GM12874 (cell line): ENCODE data around the gene KSR1.

Experiments
- TF ChIP-seq, protein P1 (sequence below): IDR thresholded peaks from 2 replicates; pipeline ENCODE4 v1.5.1; 2011; ENCODE audit warnings: low read depth, mild to moderate bottlenecking, control low read depth, low read length, moderate library complexity; ENCODE audit not compliant: insufficient read depth

Gene KSR1

GRCh38 chr17:27544350-27545131, 88.3 kb downstream of the KSR1 start:
- TF ChIP-seq, protein P1, sequence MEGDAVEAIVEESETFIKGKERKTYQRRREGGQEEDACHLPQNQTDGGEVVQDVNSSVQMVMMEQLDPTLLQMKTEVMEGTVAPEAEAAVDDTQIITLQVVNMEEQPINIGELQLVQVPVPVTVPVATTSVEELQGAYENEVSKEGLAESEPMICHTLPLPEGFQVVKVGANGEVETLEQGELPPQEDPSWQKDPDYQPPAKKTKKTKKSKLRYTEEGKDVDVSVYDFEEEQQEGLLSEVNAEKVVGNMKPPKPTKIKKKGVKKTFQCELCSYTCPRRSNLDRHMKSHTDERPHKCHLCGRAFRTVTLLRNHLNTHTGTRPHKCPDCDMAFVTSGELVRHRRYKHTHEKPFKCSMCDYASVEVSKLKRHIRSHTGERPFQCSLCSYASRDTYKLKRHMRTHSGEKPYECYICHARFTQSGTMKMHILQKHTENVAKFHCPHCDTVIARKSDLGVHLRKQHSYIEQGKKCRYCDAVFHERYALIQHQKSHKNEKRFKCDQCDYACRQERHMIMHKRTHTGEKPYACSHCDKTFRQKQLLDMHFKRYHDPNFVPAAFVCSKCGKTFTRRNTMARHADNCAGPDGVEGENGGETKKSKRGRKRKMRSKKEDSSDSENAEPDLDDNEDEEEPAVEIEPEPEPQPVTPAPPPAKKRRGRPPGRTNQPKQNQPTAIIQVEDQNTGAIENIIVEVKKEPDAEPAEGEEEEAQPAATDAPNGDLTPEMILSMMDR = peak; percentile 17; the same call in 1 of the 2 replicates

DNA sequence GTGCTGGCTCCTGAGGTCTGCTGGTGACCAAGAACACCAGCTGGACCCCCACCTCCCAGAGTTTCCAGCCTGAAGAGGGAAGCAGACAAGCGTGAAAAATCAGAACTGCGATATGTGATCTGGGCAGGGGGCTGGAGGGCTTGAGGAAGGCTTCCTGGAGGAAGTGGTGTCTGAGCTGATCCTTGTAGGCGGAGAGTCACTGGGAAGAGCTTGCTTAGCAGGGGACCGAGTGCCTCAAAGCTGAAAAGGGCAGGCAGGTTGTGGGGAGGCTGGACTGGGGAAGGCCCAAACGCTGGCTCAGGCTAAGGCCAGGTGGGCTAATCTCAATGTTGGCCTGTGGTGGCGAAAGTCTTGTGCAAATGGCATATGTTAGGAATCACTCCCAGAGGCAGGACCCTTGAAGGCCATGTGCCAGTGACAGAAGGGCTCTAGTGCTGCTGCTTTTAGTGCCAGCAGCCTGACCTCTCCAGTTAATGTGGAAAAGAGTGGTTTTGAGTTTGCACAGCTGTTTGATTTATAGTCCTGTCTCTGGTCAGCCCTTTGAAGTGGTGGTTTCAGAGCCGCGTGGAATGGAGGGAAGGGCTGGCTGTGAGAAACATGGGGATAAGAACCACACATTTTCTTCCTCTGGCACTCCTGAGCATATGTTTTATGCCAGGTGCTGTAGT, 89.4 kb downstream of the KSR1 start:
- TF ChIP-seq, protein P1 = no peak

DNA sequence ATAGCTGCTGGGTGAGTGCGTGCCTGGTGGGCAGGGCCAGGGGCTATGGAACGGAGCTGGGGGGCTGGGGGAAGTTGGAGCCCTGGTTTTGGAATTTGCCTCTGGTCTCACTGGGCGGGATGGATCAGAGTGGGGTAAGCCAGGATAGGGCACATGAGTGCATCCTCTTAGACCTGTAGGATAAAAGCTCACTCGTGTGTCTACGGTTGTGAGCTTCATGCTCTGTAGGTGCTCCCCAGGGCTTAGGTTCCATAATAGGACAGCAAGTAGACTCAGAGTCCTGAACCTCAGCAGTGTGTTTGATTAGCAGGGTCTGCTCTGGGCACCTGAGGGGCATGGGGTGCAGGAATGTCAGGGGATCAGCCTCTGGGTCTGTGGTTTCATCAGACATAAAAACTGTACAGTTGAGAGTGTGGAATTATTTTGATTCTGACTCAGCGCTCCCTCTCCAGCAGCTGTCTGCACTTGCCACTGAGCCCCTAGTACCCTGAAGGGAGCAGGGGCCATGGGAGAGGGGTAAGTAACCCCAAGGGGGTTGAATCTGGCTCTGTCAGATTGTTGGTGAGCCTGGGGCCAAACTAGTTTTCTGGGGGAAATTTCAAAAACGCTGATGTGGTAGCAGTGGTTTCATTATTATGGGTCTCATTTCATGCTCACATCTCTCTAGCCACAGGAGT, 90.5 kb downstream of the KSR1 start:
- TF ChIP-seq, protein P1 = no peak

DNA sequence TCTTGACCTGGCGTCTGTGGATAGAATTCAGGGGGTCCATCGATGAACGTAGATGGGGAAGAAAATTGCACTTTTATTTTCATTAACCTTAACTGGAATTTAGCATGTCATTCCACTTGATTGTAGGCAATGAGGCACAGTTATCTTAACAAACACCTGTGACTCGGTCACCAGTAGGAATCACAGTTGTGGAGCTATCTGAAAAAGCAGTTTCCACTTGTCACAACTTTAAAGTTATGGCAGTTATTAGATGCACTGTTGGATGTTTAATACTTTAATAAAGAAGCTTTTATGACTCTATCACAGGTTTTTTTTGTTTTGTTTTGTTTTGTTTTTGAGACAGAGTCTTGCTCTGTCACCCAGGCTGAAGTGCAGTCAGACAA, 91.0 kb downstream of the KSR1 start:
- TF ChIP-seq, protein P1 = no peak

DNA sequence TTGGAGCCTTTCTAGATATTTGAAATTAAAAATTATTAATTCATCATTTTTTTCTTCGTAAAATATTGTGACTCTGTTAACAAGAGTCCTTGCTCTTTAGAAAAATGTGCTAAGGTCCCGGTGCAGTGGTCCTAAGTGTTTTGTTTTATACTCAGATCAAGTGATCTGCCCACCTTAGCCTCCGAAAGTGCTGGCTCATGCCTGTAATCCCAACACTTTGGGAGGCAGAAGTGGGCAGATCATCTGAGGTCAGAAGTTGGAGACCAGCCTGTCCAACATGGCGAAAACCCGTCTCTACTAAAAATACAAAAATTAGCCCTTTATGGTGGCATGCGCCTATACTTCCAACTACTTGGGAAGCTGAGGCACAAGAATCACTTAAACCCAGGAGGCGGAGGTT, 92.1 kb downstream of the KSR1 start:
- TF ChIP-seq, protein P1 = no peak

DNA sequence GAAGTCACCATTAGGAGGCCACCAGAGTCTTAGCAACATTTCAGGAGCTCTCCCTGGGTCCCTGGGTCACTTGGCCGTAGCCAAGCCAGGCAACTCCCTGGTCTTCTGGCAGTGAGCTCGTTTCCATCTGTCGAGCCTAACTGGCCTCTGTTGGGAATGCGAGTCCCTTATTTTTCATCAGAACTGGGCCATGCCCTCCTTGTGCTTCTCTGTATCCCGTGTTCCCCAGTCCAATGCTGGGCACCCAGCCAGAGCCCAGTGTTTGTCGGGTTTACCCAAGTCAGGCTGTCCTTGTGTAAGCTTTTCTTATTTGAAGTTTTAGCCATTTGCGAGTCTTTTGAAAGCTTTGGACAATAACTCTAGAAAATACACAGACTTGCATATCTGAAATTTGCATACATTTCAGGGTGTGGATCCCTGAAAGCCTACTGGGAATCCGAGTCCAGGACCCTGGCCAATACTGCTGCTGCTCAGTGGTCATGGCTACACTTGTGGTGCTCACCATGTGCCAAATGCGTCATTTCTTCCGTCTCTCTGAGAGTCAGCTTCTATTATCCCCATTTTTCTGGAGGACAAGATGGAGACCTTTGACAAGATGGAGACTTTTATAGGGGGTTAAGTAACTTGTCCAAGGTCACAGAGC, 93.1 kb downstream of the KSR1 start:
- TF ChIP-seq, protein P1 = no peak
